Activated naive CD8-positive, alpha-beta T cell treated with anti-CD3 and anti-CD28 coated beads for 36 hours (primary cell): Measurements from ENCODE around the gene GMPR. TPM values are rescaled to one million over a fixed set of nuclear protein-coding genes. Genes with fewer than 3 reads are reported as not detected.

ENCODE experiments used
- DNase-seq: peaks from one replicate; pipeline ENCODE4 v3.0.0; 2021
- H3K27ac Mint-ChIP-seq: one replicate; pipeline ENCODE4 v1.8.0; 2022; ENCODE audit warnings: mild to moderate bottlenecking, moderate library complexity, mixed read lengths
- H3K27me3 Mint-ChIP-seq: one replicate; pipeline ENCODE4 v1.8.0; 2022; ENCODE audit warnings: mild to moderate bottlenecking, mixed read lengths
- H3K36me3 Mint-ChIP-seq: one replicate; pipeline ENCODE4 v1.8.0; 2021; ENCODE audit warnings: mild to moderate bottlenecking, mixed read lengths
- H3K4me1 Mint-ChIP-seq: one replicate; pipeline ENCODE4 v1.8.0; 2021; ENCODE audit warnings: mixed read lengths
- H3K4me3 Mint-ChIP-seq: one replicate; pipeline ENCODE4 v1.8.0; 2022; ENCODE audit warnings: mild to moderate bottlenecking, moderate library complexity, mixed read lengths
- H3K9me3 Mint-ChIP-seq: one replicate; pipeline ENCODE4 v1.8.0; 2022; ENCODE audit warnings: mixed read lengths
- total RNA-seq, 2 experiments: library from RNA; stranded (reverse); gene quantifications; one replicate each; pipeline ENCODE4 v1.2.3, GENCODE V29; 2021

Gene GMPR
- total RNA-seq, 2 experiments from 2014 or later = 2.6 to 3.3 TPM

GRCh38 chr6:16313732-16314131 is 75.3 kb downstream of the GMPR start:
- no peak for DNase-seq
- H3K4me1 Mint-ChIP-seq = peaks cover 19% of the 10 kb centered on the region
- peaks cover 1% of the 10 kb centered on the region for H3K9me3 Mint-ChIP-seq
- H3K27me3 Mint-ChIP-seq = no peaks in the 10 kb centered on the region
- peaks cover 15% of the 10 kb centered on the region for H3K36me3 Mint-ChIP-seq
- no peak overlapping the region for H3K4me3 Mint-ChIP-seq
- no peak overlapping the region for H3K27ac Mint-ChIP-seq

GRCh38 chr6:16314296-16314695 is 75.9 kb downstream of the GMPR start:
- Mint-ChIP-seq H3K9me3 (peaks cover 1% of the 10 kb centered on the region), H3K4me1 (peaks cover 24% of the 10 kb centered on the region), H3K27me3 (no peaks in the 10 kb centered on the region), H3K27ac (no peak overlapping the region), H3K36me3 (peaks cover 14% of the 10 kb centered on the region), H3K4me3 (no peak overlapping the region)
- DNase-seq = no peak

- Mint-ChIP-seq H3K36me3 (peaks cover 9% of the 10 kb centered on the region), H3K4me1 (peaks cover 48% of the 10 kb centered on the region), H3K9me3 (peaks cover 1% of the 10 kb centered on the region), H3K4me3 (no peak overlapping the region), H3K27me3 (no peaks in the 10 kb centered on the region), H3K27ac (peak overlapping the region; percentile 1)
- DNase-seq = no peak
These were observed 78.4 kb downstream of the GMPR start for GRCh38 chr6:16316741-16317251.

DNA sequence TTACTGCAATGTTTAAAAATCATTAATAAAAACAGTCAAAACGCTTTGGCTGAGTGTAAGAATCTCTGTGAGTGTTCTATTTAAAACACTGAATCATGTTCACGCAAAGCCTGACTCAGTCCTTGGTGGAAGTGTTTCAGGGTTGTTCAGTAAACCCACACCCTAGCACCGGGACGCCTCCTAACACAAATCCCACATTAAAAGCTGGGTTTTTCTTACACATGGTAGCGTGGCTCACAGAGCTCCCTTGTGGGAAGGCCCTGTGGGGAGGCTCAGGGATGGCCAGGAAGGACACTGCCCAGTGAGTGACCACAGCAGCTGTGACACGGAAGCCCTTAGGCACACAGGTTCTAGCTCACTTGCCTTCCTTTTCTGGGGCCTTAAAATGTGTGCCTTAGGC is 80.2 kb downstream of the GMPR start:
- H3K4me3 Mint-ChIP-seq = no peak overlapping the region
- H3K27ac Mint-ChIP-seq = peak overlapping the region; percentile 89
- peaks cover 65% of the 10 kb centered on the region for H3K4me1 Mint-ChIP-seq
- DNase-seq = peak; percentile 30
- H3K36me3 Mint-ChIP-seq = peaks cover 9% of the 10 kb centered on the region
- H3K27me3 Mint-ChIP-seq = no peaks in the 10 kb centered on the region
- peaks cover 1% of the 10 kb centered on the region for H3K9me3 Mint-ChIP-seq

GRCh38 chr6:16318953-16319720 is 80.8 kb downstream of the GMPR start:
- Mint-ChIP-seq H3K9me3 (peaks cover 1% of the 10 kb centered on the region), H3K27ac (peak overlapping the region; percentile 89), H3K4me3 (peak overlapping the region; percentile 59), H3K36me3 (peaks cover 9% of the 10 kb centered on the region), H3K4me1 (peaks cover 69% of the 10 kb centered on the region), H3K27me3 (no peaks in the 10 kb centered on the region)
- no peak for DNase-seq

DNA sequence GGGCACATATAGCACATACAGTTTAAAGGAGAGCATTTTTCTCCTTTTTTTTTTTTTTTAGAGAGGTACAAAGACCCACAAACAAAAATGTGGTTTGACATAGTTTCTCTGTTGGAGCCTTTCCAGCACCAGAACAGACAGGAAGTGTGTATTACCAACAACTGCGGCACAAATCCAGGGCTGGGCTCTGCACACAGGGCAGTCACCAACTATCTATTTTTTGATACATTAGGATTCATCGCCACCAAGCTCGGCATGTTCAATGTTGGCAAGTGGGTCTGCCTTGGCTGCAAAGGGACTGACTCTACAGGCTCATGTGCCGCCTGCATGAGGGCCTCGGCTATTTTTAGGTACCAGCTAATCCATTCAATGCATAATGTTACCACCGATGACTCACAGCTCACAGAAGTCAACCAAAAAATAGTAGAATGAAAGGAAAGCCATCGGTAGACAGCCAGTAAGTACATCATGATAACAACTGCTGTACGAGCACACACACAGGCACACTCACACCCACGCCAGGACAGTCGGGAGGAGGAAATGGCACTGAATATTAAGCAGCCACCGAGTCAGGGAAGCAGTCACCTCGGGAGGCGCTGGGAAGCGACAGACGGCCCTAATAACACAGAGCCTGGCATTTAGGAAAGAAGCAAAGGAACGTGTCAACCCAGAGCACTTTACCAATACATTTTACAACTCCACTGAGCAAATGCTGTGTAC is 81.6 kb downstream of the GMPR start:
- Mint-ChIP-seq H3K4me3 (peak overlapping the region; percentile 59), H3K27me3 (no peaks in the 10 kb centered on the region), H3K27ac (peak overlapping the region; percentile 89), H3K4me1 (peaks cover 76% of the 10 kb centered on the region), H3K36me3 (peaks cover 9% of the 10 kb centered on the region), H3K9me3 (peaks cover 1% of the 10 kb centered on the region)
- DNase-seq = peak; percentile 72

DNA sequence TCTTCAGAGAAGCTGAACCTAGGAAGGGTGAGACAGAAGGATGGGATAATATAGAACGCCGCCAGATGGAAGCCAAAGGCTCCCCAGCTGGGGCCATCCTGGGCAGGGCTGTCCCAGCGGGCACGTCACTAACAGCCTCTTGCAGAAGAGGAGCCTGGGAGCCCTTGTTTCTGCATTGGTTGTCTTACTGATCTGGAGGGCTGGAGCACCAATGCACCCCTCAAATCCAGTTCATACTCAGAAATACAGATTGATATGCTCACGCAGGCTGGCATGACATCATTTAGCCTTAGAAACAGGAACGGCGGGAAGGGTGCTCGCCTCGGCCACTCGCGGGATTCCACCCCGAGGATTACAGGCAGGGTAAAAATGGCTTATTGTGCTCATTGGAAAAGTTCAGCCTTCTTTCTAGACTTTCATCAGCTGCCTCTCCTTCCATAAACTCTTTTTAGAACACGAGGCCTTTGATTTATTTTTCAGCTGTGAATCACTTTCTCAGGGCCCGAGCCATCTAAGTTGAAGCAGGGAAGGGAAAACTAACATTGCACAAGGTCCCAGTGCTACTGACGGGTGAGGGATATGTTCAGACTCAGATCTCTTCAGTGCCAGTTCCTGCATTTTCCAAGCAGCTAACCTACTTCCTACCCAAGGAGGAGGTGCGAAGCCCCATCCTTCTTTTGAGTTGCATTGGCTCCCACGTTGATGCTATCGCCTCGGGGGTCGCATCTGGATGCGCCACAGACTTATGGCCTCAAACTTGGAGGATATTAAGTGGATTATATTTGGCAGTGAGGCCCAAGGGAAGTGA is 82.3 kb downstream of the GMPR start:
- Mint-ChIP-seq H3K27me3 (no peaks in the 10 kb centered on the region), H3K27ac (peak overlapping the region; percentile 89), H3K9me3 (peaks cover 1% of the 10 kb centered on the region), H3K36me3 (peaks cover 13% of the 10 kb centered on the region), H3K4me1 (peaks cover 82% of the 10 kb centered on the region), H3K4me3 (peak overlapping the region; percentile 59)
- no peak for DNase-seq

GRCh38 chr6:16321341-16321710 is 82.9 kb downstream of the GMPR start:
- peak overlapping the region; percentile 89 for H3K27ac Mint-ChIP-seq
- peaks cover 1% of the 10 kb centered on the region for H3K9me3 Mint-ChIP-seq
- peaks cover 82% of the 10 kb centered on the region for H3K4me1 Mint-ChIP-seq
- DNase-seq = no peak
- H3K27me3 Mint-ChIP-seq = no peaks in the 10 kb centered on the region
- peaks cover 17% of the 10 kb centered on the region for H3K36me3 Mint-ChIP-seq
- H3K4me3 Mint-ChIP-seq = no peak overlapping the region

DNA sequence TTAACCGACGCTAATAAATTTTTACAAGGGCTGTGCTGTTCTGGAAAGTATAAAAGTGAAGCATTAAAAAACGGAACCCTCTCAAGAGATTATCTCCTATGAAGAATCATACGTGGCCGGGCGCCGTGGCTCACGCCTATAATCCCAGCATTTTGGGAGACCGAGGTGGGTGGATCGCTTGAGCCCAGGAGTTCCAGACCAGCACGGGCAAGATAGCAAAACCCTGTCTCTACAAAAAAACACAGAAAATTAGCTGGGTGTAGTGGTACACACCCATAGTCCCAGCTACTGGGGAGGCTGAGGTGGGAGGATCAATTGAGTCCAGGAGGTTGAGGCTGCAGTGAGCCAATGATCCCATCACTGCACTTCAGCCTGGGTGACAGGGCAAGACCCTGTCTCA is 83.4 kb downstream of the GMPR start:
- no peak for DNase-seq
- no peaks in the 10 kb centered on the region for H3K27me3 Mint-ChIP-seq
- H3K4me1 Mint-ChIP-seq = peaks cover 80% of the 10 kb centered on the region
- peaks cover 17% of the 10 kb centered on the region for H3K36me3 Mint-ChIP-seq
- H3K27ac Mint-ChIP-seq = peak overlapping the region; percentile 92
- no peak overlapping the region for H3K4me3 Mint-ChIP-seq
- peaks cover 1% of the 10 kb centered on the region for H3K9me3 Mint-ChIP-seq

- DNase-seq = peak; percentile 78
These were observed 84.4 kb downstream of the GMPR start for GRCh38 chr6:16322666-16323312.

DNA sequence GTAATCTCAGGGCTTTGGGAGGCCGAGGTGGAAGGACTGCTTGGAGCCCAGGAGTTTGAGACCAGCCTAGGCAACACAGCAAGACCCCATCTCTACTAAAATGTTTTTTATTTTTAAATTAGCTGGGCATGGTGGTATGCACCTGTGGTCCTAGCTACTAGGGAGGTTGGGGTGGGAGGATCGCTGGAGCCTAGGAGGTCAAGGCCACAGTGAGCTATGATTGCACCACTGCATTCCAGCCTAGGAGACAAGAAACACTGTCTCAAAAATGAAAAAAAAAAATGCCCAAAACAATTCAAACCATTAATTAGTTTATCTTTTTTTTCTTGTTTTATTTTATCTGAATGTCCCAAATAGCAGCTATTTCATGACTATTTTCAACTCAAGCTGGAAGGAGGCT is 85.8 kb downstream of the GMPR start:
- H3K36me3 Mint-ChIP-seq = peaks cover 9% of the 10 kb centered on the region
- DNase-seq = no peak
- H3K27ac Mint-ChIP-seq = peak overlapping the region; percentile 92
- peaks cover 59% of the 10 kb centered on the region for H3K4me1 Mint-ChIP-seq
- H3K9me3 Mint-ChIP-seq = no peaks in the 10 kb centered on the region
- no peak overlapping the region for H3K4me3 Mint-ChIP-seq
- no peaks in the 10 kb centered on the region for H3K27me3 Mint-ChIP-seq

More at GRCh38 chr6:16322666-16323312, 84.4 kb downstream of the GMPR start:
- H3K9me3 Mint-ChIP-seq = no peaks in the 10 kb centered on the region
- H3K27ac Mint-ChIP-seq = peak overlapping the region; percentile 92
- H3K4me1 Mint-ChIP-seq = peaks cover 73% of the 10 kb centered on the region
- no peaks in the 10 kb centered on the region for H3K27me3 Mint-ChIP-seq
- peaks cover 10% of the 10 kb centered on the region for H3K36me3 Mint-ChIP-seq
- H3K4me3 Mint-ChIP-seq = peak overlapping the region; percentile 23

GRCh38 chr6:16324606-16325225 is 86.3 kb downstream of the GMPR start:
- H3K27ac Mint-ChIP-seq = peak overlapping the region; percentile 36
- DNase-seq = no peak
- H3K36me3 Mint-ChIP-seq = peaks cover 9% of the 10 kb centered on the region
- H3K27me3 Mint-ChIP-seq = no peaks in the 10 kb centered on the region
- peaks cover 55% of the 10 kb centered on the region for H3K4me1 Mint-ChIP-seq
- H3K4me3 Mint-ChIP-seq = no peak overlapping the region
- no peaks in the 10 kb centered on the region for H3K9me3 Mint-ChIP-seq

DNA sequence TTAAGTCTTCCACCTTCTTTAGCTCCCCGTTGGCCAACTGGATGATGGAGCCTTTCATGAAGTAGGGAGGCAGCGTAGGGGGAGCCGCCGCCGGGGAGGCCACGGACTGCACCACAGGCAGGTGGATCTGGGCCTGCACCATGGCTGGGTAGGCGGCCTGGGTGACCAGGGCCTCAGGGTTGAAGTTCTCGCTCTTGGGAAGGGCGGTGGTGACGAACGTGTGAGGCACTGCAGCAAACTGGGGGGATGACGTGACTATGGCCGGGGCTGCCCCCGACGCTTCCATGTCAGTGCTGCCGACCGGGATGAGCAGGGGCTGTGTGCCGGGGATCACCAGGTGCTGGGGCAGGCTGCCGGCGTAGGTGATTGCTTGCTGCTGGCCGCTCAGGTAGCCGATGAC is 88.1 kb downstream of the GMPR start:
- Mint-ChIP-seq H3K27me3 (no peaks in the 10 kb centered on the region), H3K4me3 (no peak overlapping the region), H3K9me3 (no peaks in the 10 kb centered on the region), H3K4me1 (peaks cover 37% of the 10 kb centered on the region), H3K27ac (no peak overlapping the region), H3K36me3 (peaks cover 9% of the 10 kb centered on the region)
- no peak for DNase-seq
